Smooth muscle cell (in vitro differentiated cells): ENCODE measurements around the gene SLC47A2. TPM values are rescaled to one million over a fixed set of nuclear protein-coding genes. Genes with fewer than 3 reads are reported as not detected.

Experiments
- DNase-seq: peaks from one replicate; lab custom pipeline; 2025; ENCODE audit not compliant: unreplicated experiment; lab: John Stamatoyannopoulos, UW
- H2AFZ ChIP-seq: fragments of 200-600 bp; sonication (generic); 2 replicates; pipeline ENCODE4 v1.6.0; 2016; ENCODE audit warnings: antibody characterized with exemption, low read depth, mild to moderate bottlenecking
- H3F3A ChIP-seq: fragments of 200-600 bp; sonication (generic); 2 replicates; pipeline ENCODE4 v1.6.0; 2017; ENCODE audit warnings: antibody characterized with exemption, low read depth
- H3K27ac ChIP-seq: fragments of 200-600 bp; sonication (generic); 2 replicates; pipeline ENCODE4 v1.5.1; 2016; ENCODE audit warnings: low read depth, mild to moderate bottlenecking
- H3K27me3 ChIP-seq: fragments of 200-600 bp; sonication (generic); 2 replicates; pipeline ENCODE4 v1.6.1; 2016; ENCODE audit warnings: low read depth, mild to moderate bottlenecking
- H3K36me3 ChIP-seq: fragments of 200-600 bp; sonication (generic); 2 replicates; pipeline ENCODE4 v1.5.1; 2016; ENCODE audit warnings: low read depth
- H3K4me1 ChIP-seq: fragments of 200-600 bp; sonication (generic); 2 replicates; pipeline ENCODE4 v1.5.1; 2016; ENCODE audit warnings: low read depth
- H3K4me2 ChIP-seq: fragments of 200-600 bp; sonication (generic); 2 replicates; pipeline ENCODE4 v1.6.0; 2016; ENCODE audit warnings: mild to moderate bottlenecking
- H3K4me3 ChIP-seq: fragments of 200-600 bp; sonication (generic); 2 replicates; pipeline ENCODE4 v1.5.1; 2016; ENCODE audit warnings: mild to moderate bottlenecking
- H3K79me2 ChIP-seq: fragments of 200-600 bp; sonication (generic); 2 replicates; pipeline ENCODE4 v1.6.0; 2016; ENCODE audit warnings: low read depth, mild to moderate bottlenecking
- H3K9ac ChIP-seq: fragments of 200-600 bp; sonication (generic); 2 replicates; pipeline ENCODE4 v1.6.0; 2016; ENCODE audit warnings: low read depth
- H3K9me3 ChIP-seq: fragments of 200-600 bp; sonication (generic); replicated peaks from 2 replicates; pipeline ENCODE4 v1.5.1; 2016; ENCODE audit warnings: low read depth
- H4K20me1 ChIP-seq: fragments of 200-600 bp; sonication (generic); 2 replicates; pipeline ENCODE4 v1.6.0; 2016; ENCODE audit warnings: low read depth
- CTCF ChIP-seq: fragments of 200-600 bp; sonication (generic); IDR thresholded peaks from 2 replicates; pipeline ENCODE4 v1.5.1; 2017; ENCODE audit warnings: borderline replicate concordance, mild to moderate bottlenecking, antibody characterized with exemption; ENCODE audit not compliant: insufficient read depth, poor library complexity, severe bottlenecking
- WGBS: methylation state at CpG from one replicate; pipeline ENCODE4 v1.1.7; 2016; ENCODE audit warnings: low lambda C conversion rate; 5-methylcytosine and 5-hydroxymethylcytosine counted together
- polyA plus RNA-seq: library from polyadenylated mRNA; unstranded; fragments of >200 nt; fragmentation: Nextera tagmentation; extraction: Ambion mirVana; gene quantifications from 2 replicates; pipeline ENCODE4 v1.2.1, GENCODE V29; 2016
- total RNA-seq: library from RNA; depleted of rRNA; stranded (reverse); fragments of >200 nt; gene quantifications from 2 replicates; pipeline ENCODE4 v1.2.3, GENCODE V29; 2014

Gene SLC47A2
- total and polyA plus RNA-seq, 2 experiments from 2014 or later = not detected

GRCh38 chr17:19645734-19646201, 70.6 kb downstream of the SLC47A2 start:
- Histone ChIP-seq H3K79me2 (peaks cover 11% of the 10 kb centered on the region), H4K20me1 (no peaks in the 10 kb centered on the region), H3K36me3 (no peaks in the 10 kb centered on the region), H2AFZ (no peak overlapping the region), H3K27ac (no peak overlapping the region), H3F3A (no peaks in the 10 kb centered on the region), H3K4me3 (no peak overlapping the region), H3K4me2 (no peak overlapping the region), H3K9ac (no peak overlapping the region), H3K27me3 (no peaks in the 10 kb centered on the region), H3K4me1 (peaks cover 16% of the 10 kb centered on the region), H3K9me3 (no peaks in the 10 kb centered on the region)
- WGBS = 17% methylated on average over 4 of the region's 4 CpGs
- no peak for DNase-seq
- TF ChIP-seq CTCF = peak; percentile 62

- Histone ChIP-seq H3K4me3 (no peak overlapping the region), H3K36me3 (no peaks in the 10 kb centered on the region), H2AFZ (no peak overlapping the region), H3K4me1 (peaks cover 15% of the 10 kb centered on the region), H3K79me2 (peaks cover 4% of the 10 kb centered on the region), H3K27me3 (no peaks in the 10 kb centered on the region), H3K9ac (no peak overlapping the region), H3K4me2 (no peak overlapping the region), H4K20me1 (no peaks in the 10 kb centered on the region), H3F3A (no peaks in the 10 kb centered on the region), H3K27ac (no peak overlapping the region), H3K9me3 (no peaks in the 10 kb centered on the region)
- WGBS = 91% methylated on average over 5 of the region's 5 CpGs
- TF ChIP-seq CTCF = no peak
- no peak for DNase-seq
These were observed 71.7 kb downstream of the SLC47A2 start for GRCh38 chr17:19644493-19645210.

- Histone ChIP-seq H4K20me1 (no peaks in the 10 kb centered on the region), H2AFZ (no peak overlapping the region), H3K4me2 (no peak overlapping the region), H3K4me3 (no peak overlapping the region), H3K27ac (no peak overlapping the region), H3K4me1 (peaks cover 8% of the 10 kb centered on the region), H3K9ac (no peak overlapping the region), H3F3A (no peaks in the 10 kb centered on the region), H3K9me3 (no peaks in the 10 kb centered on the region), H3K36me3 (no peaks in the 10 kb centered on the region), H3K27me3 (no peaks in the 10 kb centered on the region), H3K79me2 (no peaks in the 10 kb centered on the region)
- DNase-seq = no peak
- 59% methylated on average over 5 of the region's 5 CpGs for WGBS
- TF ChIP-seq CTCF = no peak
These were observed 74.0 kb downstream of the SLC47A2 start for GRCh38 chr17:19642373-19642893.
